SKM-1 treated with dmso at 0.1 percent for 144 hours (cell line): ENCODE results near the gene PEDS1.
"Not testable (repeated sequence)": the region's sequence is repeated elsewhere in the genome, so short reads cannot be mapped to it uniquely, and the experiment has no call there.

Experiments
- DNase-seq: peaks from one replicate; lab custom pipeline; 2025; ENCODE audit not compliant: unreplicated experiment; lab: John Stamatoyannopoulos, UW

Gene PEDS1

GRCh38 chr20:50163570-50164317 lies 10.2 kb upstream of the PEDS1 start:
- DNase-seq = no peak

GRCh38 chr20:50161494-50161893 lies 8.0 kb upstream of the PEDS1 start:
- DNase-seq = not testable (repeated sequence)

- DNase-seq = no peak
These were observed 397 bp downstream of the PEDS1 start for GRCh38 chr20:50153153-50153499.

GRCh38 chr20:50152394-50153152 lies 950 bp downstream of the PEDS1 start:
- no peak for DNase-seq

GRCh38 chr20:50151034-50151743 lies 2.3 kb downstream of the PEDS1 start:
- no peak for DNase-seq

- no peak for DNase-seq
These were observed 3.9 kb downstream of the PEDS1 start for GRCh38 chr20:50149481-50150254.

- DNase-seq = peak; percentile 60
These were observed 6.5 kb downstream of the PEDS1 start for GRCh38 chr20:50146732-50147662.

GRCh38 chr20:50146214-50146613 lies 7.3 kb downstream of the PEDS1 start:
- no peak for DNase-seq

- no peak for DNase-seq
These were observed 8.0 kb downstream of the PEDS1 start for GRCh38 chr20:50145566-50145965.

GRCh38 chr20:50144362-50144761 lies 9.2 kb downstream of the PEDS1 start:
- DNase-seq = peak; percentile 37

- DNase-seq = no peak
These were observed 10.7 kb downstream of the PEDS1 start for GRCh38 chr20:50142812-50143211.

GRCh38 chr20:50141811-50142561 lies 11.5 kb downstream of the PEDS1 start:
- no peak for DNase-seq

GRCh38 chr20:50141018-50141675 lies 12.4 kb downstream of the PEDS1 start:
- DNase-seq = no peak

GRCh38 chr20:50140339-50140859 lies 13.1 kb downstream of the PEDS1 start:
- DNase-seq = no peak

GRCh38 chr20:50138479-50139393 lies 14.8 kb downstream of the PEDS1 start:
- no peak for DNase-seq

GRCh38 chr20:50138120-50138478 lies 15.4 kb downstream of the PEDS1 start:
- DNase-seq = no peak

GRCh38 chr20:50137702-50138101 lies 15.8 kb downstream of the PEDS1 start:
- not testable (repeated sequence) for DNase-seq
